Mucosa of descending colon (tissue), 3 donors: Measurements from ENCODE around the gene MRPS5. TPM values are rescaled to one million over a fixed set of nuclear protein-coding genes. Genes with fewer than 3 reads are reported as not detected.
A peak's percentile ranks its signal among the peaks of the same experiment; 100 is the strongest.

Experiments
- ATAC-seq: fragments of 200-7000 bp; cut with Tn5 transposase; one replicate; pipeline ENCODE4 v1.9.1; 2020; ENCODE audit warnings: mild to moderate bottlenecking, moderate library complexity
- DNase-seq, 3 donors: peaks; one replicate each; pipeline ENCODE4 v3.0.0-alpha.2; 2020
- H3K36me3 ChIP-seq: fragments of 200-600 bp; one replicate; pipeline ENCODE4 v1.8.0; 2021; ENCODE audit warnings: low read depth, mild to moderate bottlenecking
- H3K4me1 ChIP-seq: fragments of 200-600 bp; one replicate; pipeline ENCODE4 v1.8.0; 2021; ENCODE audit warnings: low read depth, mild to moderate bottlenecking
- H3K4me3 ChIP-seq: fragments of 200-600 bp; one replicate; pipeline ENCODE4 v1.8.0; 2021; ENCODE audit warnings: mild to moderate bottlenecking
- H3K9me3 ChIP-seq: fragments of 200-600 bp; one replicate; pipeline ENCODE4 v1.8.0; 2021; ENCODE audit warnings: mild to moderate bottlenecking
- intact Hi-C, 2 donors: fragments of 100-400 bp; cut with DNase I in 1 of 2; cut with micrococcal nuclease in 1 of 2; formaldehyde crosslinking; loops; one replicate each; pipeline versions ENCODE4 v1.11.0 to v1.11.1; 2022; cut with DNase I, micrococcal nuclease
- total RNA-seq, 3 donors: library from RNA; stranded (reverse); fragmentation: NEBNext Ultra II Directional in 2 of 3; extraction: Animal tissue kit (Norgen Biotek cat#: 25700) in 2 of 3; gene quantifications; one replicate each; pipeline versions ENCODE4 v1.2.1 to v1.2.4, GENCODE V29; 2021 to 2023
- TF ChIP-seq, protein P1 (sequence below): fragments of 200-600 bp; IDR thresholded peaks from one replicate; pipeline ENCODE4 v1.8.0; 2022; ENCODE audit warnings: antibody characterized with exemption, mild to moderate bottlenecking
- donor health status: DM: no; HTN: no; CAD: no; lungs with moderate emphysema.
- donor health status: DM: no; HTN: no; CAD: no.
- donor health status: DM: no; HTN: yes; CAD: no.

Gene MRPS5
- total RNA-seq, 3 donors from 2014 or later = 65.1 to 69.6 (median 68.6) TPM

DNA sequence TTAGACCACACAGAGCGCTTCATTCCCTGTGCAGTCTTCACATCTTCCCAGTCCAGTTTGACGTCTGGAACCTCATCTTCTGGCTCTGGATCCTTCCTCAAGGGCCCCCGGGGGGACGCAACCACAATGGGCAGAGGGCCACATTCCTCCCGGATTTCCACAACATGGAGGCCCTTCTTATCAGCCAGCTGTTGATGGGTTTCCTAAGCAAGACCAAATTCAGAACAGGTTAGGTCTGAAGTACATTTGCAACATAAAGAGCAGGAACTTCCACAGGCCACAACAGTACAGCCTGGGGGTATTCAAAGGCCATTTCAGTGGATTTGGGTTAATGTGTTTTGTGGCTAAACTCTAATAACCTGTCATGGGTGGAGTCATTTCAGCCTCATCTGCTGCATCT is 34.2 kb downstream of the MRPS5 start:
- DNase-seq (no peak), ATAC-seq (no peak)
- no peaks in the 10 kb centered on the region for H3K4me1 ChIP-seq
- no peak overlapping the region for H3K4me3 ChIP-seq
- intact Hi-C loops = no loop called here
- TF ChIP-seq, protein P1, sequence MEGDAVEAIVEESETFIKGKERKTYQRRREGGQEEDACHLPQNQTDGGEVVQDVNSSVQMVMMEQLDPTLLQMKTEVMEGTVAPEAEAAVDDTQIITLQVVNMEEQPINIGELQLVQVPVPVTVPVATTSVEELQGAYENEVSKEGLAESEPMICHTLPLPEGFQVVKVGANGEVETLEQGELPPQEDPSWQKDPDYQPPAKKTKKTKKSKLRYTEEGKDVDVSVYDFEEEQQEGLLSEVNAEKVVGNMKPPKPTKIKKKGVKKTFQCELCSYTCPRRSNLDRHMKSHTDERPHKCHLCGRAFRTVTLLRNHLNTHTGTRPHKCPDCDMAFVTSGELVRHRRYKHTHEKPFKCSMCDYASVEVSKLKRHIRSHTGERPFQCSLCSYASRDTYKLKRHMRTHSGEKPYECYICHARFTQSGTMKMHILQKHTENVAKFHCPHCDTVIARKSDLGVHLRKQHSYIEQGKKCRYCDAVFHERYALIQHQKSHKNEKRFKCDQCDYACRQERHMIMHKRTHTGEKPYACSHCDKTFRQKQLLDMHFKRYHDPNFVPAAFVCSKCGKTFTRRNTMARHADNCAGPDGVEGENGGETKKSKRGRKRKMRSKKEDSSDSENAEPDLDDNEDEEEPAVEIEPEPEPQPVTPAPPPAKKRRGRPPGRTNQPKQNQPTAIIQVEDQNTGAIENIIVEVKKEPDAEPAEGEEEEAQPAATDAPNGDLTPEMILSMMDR = no peak
- no peaks in the 10 kb centered on the region for H3K9me3 ChIP-seq
- H3K36me3 ChIP-seq = no peaks in the 10 kb centered on the region

GRCh38 chr2:95086017-95086416 is 35.6 kb downstream of the MRPS5 start:
- DNase-seq (no peak), ATAC-seq (peak; percentile 57)
- Histone ChIP-seq H3K36me3 (no peaks in the 10 kb centered on the region), H3K4me3 (no peak overlapping the region), H3K4me1 (no peaks in the 10 kb centered on the region), H3K9me3 (no peaks in the 10 kb centered on the region)
- intact Hi-C loops = no loop called here
- TF ChIP-seq, protein P1 = no peak

DNA sequence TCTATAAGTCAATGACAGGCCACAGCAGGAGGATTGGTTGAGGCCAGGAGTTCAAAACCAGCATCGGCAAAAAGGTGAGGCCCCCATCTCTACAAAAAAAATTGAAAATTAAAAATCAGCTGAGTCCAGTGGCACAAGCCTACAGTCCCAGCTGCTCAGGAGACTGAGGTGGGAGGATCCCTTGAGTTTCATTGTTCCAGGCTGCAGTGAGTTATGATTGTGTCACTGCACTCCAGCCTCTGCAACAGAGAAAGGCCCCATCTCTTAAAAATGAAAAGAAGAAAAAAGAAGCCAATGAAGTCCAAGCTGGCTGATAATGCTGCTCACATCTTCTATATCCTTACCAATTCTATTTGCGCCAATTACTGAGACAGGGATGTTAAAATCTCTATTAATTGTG is 39.1 kb downstream of the MRPS5 start:
- Histone ChIP-seq H3K36me3 (no peaks in the 10 kb centered on the region), H3K9me3 (no peaks in the 10 kb centered on the region), H3K4me3 (no peak overlapping the region), H3K4me1 (no peaks in the 10 kb centered on the region)
- no peak for ATAC-seq
- no peak for DNase-seq
- TF ChIP-seq, protein P1 = no peak
- intact Hi-C loops = no loop called here

DNA sequence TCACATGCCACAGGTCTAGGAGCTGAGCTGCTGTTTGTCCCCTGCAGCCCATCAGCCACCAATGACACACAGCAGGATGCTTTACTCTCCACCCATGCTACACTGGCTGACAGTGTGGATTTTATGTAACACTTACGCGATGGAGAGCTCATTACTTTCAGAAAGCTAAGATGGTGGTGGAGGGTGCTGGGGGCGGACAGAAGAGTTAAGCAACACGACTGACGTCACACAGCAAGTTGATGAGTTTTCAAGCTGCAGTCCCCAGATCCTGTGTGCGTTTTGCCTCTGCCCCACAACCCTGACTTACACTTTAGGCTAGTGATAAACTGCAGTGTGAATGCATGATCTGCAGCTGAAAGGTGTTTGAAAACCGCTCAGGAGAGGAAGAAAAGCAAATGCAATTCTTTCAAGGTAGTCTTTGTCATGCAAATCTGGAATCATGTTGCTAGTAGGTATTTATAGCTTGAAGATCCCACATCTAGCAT is 42.4 kb downstream of the MRPS5 start:
- H3K9me3 ChIP-seq = no peaks in the 10 kb centered on the region
- peaks cover 3% of the 10 kb centered on the region for H3K4me1 ChIP-seq
- no peaks in the 10 kb centered on the region for H3K36me3 ChIP-seq
- H3K4me3 ChIP-seq = no peak overlapping the region
- intact Hi-C loops = no loop called here
- ATAC-seq (no peak), DNase-seq (no peak)
- TF ChIP-seq, protein P1 = no peak

GRCh38 chr2:95077861-95078603 is 43.6 kb downstream of the MRPS5 start:
- TF ChIP-seq, protein P1 = no peak
- H3K4me3 ChIP-seq = no peak overlapping the region
- no peaks in the 10 kb centered on the region for H3K36me3 ChIP-seq
- H3K9me3 ChIP-seq = no peaks in the 10 kb centered on the region
- no peak for DNase-seq
- no peak for ATAC-seq
- peaks cover 3% of the 10 kb centered on the region for H3K4me1 ChIP-seq
- intact Hi-C loops = no loop called here
